LNCAP (cell line): Measurements from ENCODE around the gene NTRK1.

Experiments used
- CTCF ChIP-seq: fragments of 450-650 bp; IDR thresholded peaks from 2 replicates; pipeline ENCODE4 v1.5.1; 2017; ENCODE audit warnings: mild to moderate bottlenecking

The NTRK1 gene

GRCh38 chr1:156897078-156897825, 36.6 kb downstream of the NTRK1 start:
- TF ChIP-seq CTCF, result no peak

GRCh38 chr1:156898161-156898566, 37.5 kb downstream of the NTRK1 start:
- no peak for TF ChIP-seq CTCF

GRCh38 chr1:156898971-156899664, 38.5 kb downstream of the NTRK1 start:
- no peak for TF ChIP-seq CTCF

GRCh38 chr1:156899956-156900718, 39.5 kb downstream of the NTRK1 start:
- TF ChIP-seq CTCF, result no peak

GRCh38 chr1:156900896-156901589, 40.4 kb downstream of the NTRK1 start:
- TF ChIP-seq CTCF, result no peak

- TF ChIP-seq CTCF, result no peak
Measured at GRCh38 chr1:156901590-156901900, 40.9 kb downstream of the NTRK1 start.
